ENCODE results near the gene CMTM8. TPM values are rescaled to one million over a fixed set of nuclear protein-coding genes. Genes with fewer than 3 reads are reported as not detected.

The CMTM8 gene
- total and polyA plus RNA-seq, 10 of the 15 experiments (the other 5 are each of a cell fraction or from before 2014, with no cell fraction given) = 0.11 to 0.23 TPM; not detected in 8

- H3K27ac ChIP-seq (ENCODE audit: control insufficient read depth, insufficient read depth) = no peak overlapping the region
- H3K79me2 ChIP-seq (ENCODE audit: control insufficient read depth, insufficient read depth, low read length) = no peaks in the 10 kb centered on the region
- ATAC-seq (no peak), FAIRE-seq (no peak), DNase-seq (ENCODE audit: low read depth, low spot score) (no peak)
- H3K4me1 ChIP-seq (ENCODE audit: control insufficient read depth, insufficient read depth, low read length) = no peaks in the 10 kb centered on the region
- POLR2A ChIA-PET = no interaction called here
- no peak overlapping the region for H3K4me2 ChIP-seq (ENCODE audit: control insufficient read depth, insufficient read depth)
- in situ Hi-C loops (cut with MboI) = no loop called here
- BruUV-seq (replicated peaks) = no TSS peak
- 39% methylated on average over 4 of the region's 4 CpGs for WGBS (ENCODE audit: insufficient coverage, insufficient replicate concordance, low lambda C conversion rate, missing lambda C conversion rate)
- no peak overlapping the region for H3K4me3 ChIP-seq
- no peak overlapping the region for H3K9ac ChIP-seq (ENCODE audit: control insufficient read depth, insufficient read depth, low read length)
- H3K36me3 ChIP-seq (ENCODE audit: control insufficient read depth in 2 of 2, insufficient read depth in 2 of 2, low read length in 1 of 2) = no peaks in the 10 kb centered on the region
- intact Hi-C loops (cut with micrococcal nuclease; ENCODE audit: unreplicated experiment) = no loop called here
- no peak overlapping the region for H2AFZ ChIP-seq (ENCODE audit: control insufficient read depth, low read depth, low read length)
- H4K20me1 ChIP-seq (ENCODE audit: control insufficient read depth, insufficient read depth) = no peaks in the 10 kb centered on the region
- no peaks in the 10 kb centered on the region for H3K9me3 ChIP-seq (replicated peaks; ENCODE audit: control insufficient read depth, insufficient read depth, low read length)
- CTCF ChIA-PET = no interaction called here
- SMC1A ChIA-PET (ENCODE audit: uncharacterized antibody, unreplicated experiment) = interaction anchor here (1.1 kb wide), 2 partner anchors 10 to 14 kb away, joined by 3 read pairs; no protein-coding TSS in a partner anchor
- RAD21 ChIA-PET (ENCODE audit: unreplicated experiment) = no interaction called here
- no peaks in the 10 kb centered on the region for H3K27me3 ChIP-seq (replicated peaks in 1 of 2; ENCODE audit: control insufficient read depth in 2 of 2, insufficient read depth in 2 of 2, low read length in 1 of 2)
- no peak for TF ChIP-seq CBX5 (IDR thresholded peaks at IDR 0.05; ENCODE audit: low read depth)
- TF ChIP-seq NFIC (IDR thresholded peaks at IDR 0.05; ENCODE audit: low read depth, low read length) = no peak
- no peak for TF ChIP-seq CUX1 (IDR thresholded peaks at IDR 0.05; ENCODE audit: insufficient replicate concordance, low read depth, low read length)
- no peak for TF ChIP-seq ZZZ3 (IDR thresholded peaks at IDR 0.05; ENCODE audit: control insufficient read depth, insufficient read length, low read depth)
Observed at GRCh38 chr3:32276279-32276841, 37.9 kb downstream of the CMTM8 start.
